ENCODE results near the gene VSIG1. TPM values are rescaled to one million over a fixed set of nuclear protein-coding genes. Genes with fewer than 3 reads are reported as not detected.

Gene VSIG1
- total RNA-seq, 5 donors from 2014 or later (not counting 1 experiment from before 2014, with no cell fraction given) = 24.6 to 34.4 (median 32.7) TPM

DNA sequence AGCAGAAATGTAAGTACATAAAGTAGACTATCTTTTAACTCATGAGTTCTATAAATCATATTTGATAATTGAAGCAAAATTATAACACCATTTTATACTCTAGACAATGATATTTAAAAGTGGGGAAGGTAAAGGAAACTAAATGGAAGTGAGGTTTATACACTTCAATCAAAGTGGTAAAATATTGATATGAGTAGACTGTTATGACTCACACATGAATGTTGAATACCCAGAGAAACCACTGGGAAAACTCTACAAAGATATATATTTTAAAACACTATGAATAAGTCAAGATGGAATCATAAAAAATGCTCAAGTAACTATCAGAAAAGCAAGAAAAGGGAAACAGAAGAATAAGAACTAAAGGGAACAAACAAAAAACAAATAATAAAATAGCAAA, 8.4 kb downstream of the VSIG1 start:
- H3K4me1 Mint-ChIP-seq = peaks cover 0 to 12% (median 9%) of the 10 kb centered on the region in 3 donors
- POLR2A ChIA-PET = no interaction called here
- Histone ChIP-seq H3K4me3 (ENCODE audit: control insufficient read depth in 1 of 2, extremely low read depth in 1 of 2, low read length in 1 of 2) (no peak overlapping the region), H3K27me3 (replicated peaks in 1 of 2; ENCODE audit: control insufficient read depth in 2 of 2, extremely low read depth in 1 of 2, insufficient read depth in 2 of 2, low read length in 1 of 2) (no peaks in the 10 kb centered on the region), H3K9me3 (no peaks in the 10 kb centered on the region), H3K36me3 (ENCODE audit: control insufficient read depth in 2 of 2, extremely low read depth in 1 of 2, insufficient read depth in 1 of 2, low read length in 1 of 2) (no peaks in the 10 kb centered on the region), H3K4me1 (ENCODE audit: control insufficient read depth in 1 of 2, extremely low read depth in 1 of 2, insufficient read depth in 2 of 2, low read length in 2 of 2) (no peaks in the 10 kb centered on the region), H3K27ac (ENCODE audit: low read length) (no peak overlapping the region)
- H3K27ac Mint-ChIP-seq = peak overlapping the region in 1 of 2 donors; percentile 8
- no peak for ATAC-seq (replicated peaks in 1 of 4)
- H3K27me3 Mint-ChIP-seq = peaks cover 0 to 10% of the 10 kb centered on the region in 2 donors
- H3K36me3 Mint-ChIP-seq = peaks cover 4% of the 10 kb centered on the region
- no peaks in the 10 kb centered on the region for H3K9me3 Mint-ChIP-seq
- no peak for DNase-seq
- CTCF ChIA-PET = no interaction called here
- H3K4me3 Mint-ChIP-seq = no peak overlapping the region

DNA sequence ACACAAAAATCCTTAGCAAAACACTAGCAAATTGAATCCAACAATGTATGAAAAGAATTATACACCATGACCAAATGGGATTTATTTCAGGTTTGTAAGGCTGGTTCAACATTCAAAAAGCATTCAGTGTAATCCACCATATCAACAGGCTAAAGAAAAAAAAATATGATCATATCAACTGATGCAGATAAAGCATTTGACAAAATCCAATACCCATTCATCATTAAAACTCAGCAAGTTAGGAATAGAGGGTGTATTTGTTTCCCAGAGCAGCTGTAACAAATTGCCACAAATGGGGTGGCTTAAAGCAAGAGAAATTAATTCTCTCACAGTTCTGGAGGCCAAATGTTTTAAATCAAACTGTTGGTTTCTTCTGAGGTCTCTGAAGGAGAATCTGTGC, 10.7 kb downstream of the VSIG1 start:
- peaks cover 13% of the 10 kb centered on the region for H3K36me3 Mint-ChIP-seq
- H3K9me3 Mint-ChIP-seq = no peaks in the 10 kb centered on the region
- Histone ChIP-seq H3K27ac (ENCODE audit: low read length) (no peak overlapping the region), H3K4me3 (ENCODE audit: control insufficient read depth in 1 of 2, extremely low read depth in 1 of 2, low read length in 1 of 2) (no peak overlapping the region), H3K36me3 (ENCODE audit: control insufficient read depth in 2 of 2, extremely low read depth in 1 of 2, insufficient read depth in 1 of 2, low read length in 1 of 2) (peaks cover 0 to 6% of the 10 kb centered on the region in 2 donors), H3K27me3 (replicated peaks in 1 of 2; ENCODE audit: control insufficient read depth in 2 of 2, extremely low read depth in 1 of 2, insufficient read depth in 2 of 2, low read length in 1 of 2) (no peaks in the 10 kb centered on the region), H3K9me3 (no peaks in the 10 kb centered on the region), H3K4me1 (ENCODE audit: control insufficient read depth in 1 of 2, extremely low read depth in 1 of 2, insufficient read depth in 2 of 2, low read length in 2 of 2) (no peaks in the 10 kb centered on the region)
- H3K27me3 Mint-ChIP-seq = peaks cover 0 to 9% of the 10 kb centered on the region in 2 donors
- ChIA-PET POLR2A (no interaction called here), CTCF (no interaction called here)
- no peak overlapping the region for H3K27ac Mint-ChIP-seq
- peaks cover 0 to 11% (median 7%) of the 10 kb centered on the region in 3 donors for H3K4me1 Mint-ChIP-seq
- no peak for ATAC-seq (replicated peaks in 1 of 4)
- H3K4me3 Mint-ChIP-seq = no peak overlapping the region
- DNase-seq = no peak

DNA sequence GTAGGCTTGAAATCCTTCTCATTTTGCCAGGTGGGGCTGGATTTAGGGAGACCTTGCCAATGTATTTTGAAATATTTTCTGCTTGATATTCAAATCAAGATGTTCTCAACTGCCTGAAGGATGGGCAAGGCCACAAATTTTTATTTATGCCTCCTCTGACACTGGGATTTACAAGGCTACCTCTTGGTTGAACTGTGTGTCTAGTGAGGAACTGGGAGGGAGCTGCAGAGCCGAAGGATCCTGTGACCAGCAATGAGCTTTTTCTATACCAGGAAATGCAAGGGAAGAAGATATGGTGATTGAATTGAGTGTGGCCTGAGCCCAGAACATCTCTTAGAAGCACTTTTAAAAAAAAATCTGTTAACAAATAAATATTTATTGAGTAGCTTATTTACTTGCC, 14.9 kb downstream of the VSIG1 start:
- H3K4me3 ChIP-seq (ENCODE audit: control insufficient read depth in 1 of 2, extremely low read depth in 1 of 2, low read length in 1 of 2) = no peak overlapping the region
- no peaks in the 10 kb centered on the region for H3K27me3 ChIP-seq (replicated peaks in 1 of 2; ENCODE audit: control insufficient read depth in 2 of 2, extremely low read depth in 1 of 2, insufficient read depth in 2 of 2, low read length in 1 of 2)
- peaks cover 0 to 12% of the 10 kb centered on the region in 2 donors for H3K27me3 Mint-ChIP-seq
- WGBS (ENCODE audit: insufficient coverage) = no CpG with 5 or more reads among the region's 1 CpG
- no peak overlapping the region for H3K4me3 Mint-ChIP-seq
- no peak overlapping the region for H3K27ac ChIP-seq (ENCODE audit: low read length)
- H3K9me3 Mint-ChIP-seq = no peaks in the 10 kb centered on the region
- H3K27ac Mint-ChIP-seq = no peak overlapping the region
- H3K36me3 ChIP-seq (ENCODE audit: control insufficient read depth in 2 of 2, extremely low read depth in 1 of 2, insufficient read depth in 1 of 2, low read length in 1 of 2) = peaks cover 0 to 22% of the 10 kb centered on the region in 2 donors
- H3K36me3 Mint-ChIP-seq = peaks cover 17% of the 10 kb centered on the region
- H3K4me1 ChIP-seq (ENCODE audit: control insufficient read depth in 1 of 2, extremely low read depth in 1 of 2, insufficient read depth in 2 of 2, low read length in 2 of 2) = no peaks in the 10 kb centered on the region
- CTCF ChIA-PET = interaction anchor here in 1 of 2 donors (1.0 kb wide), 1 partner anchor 81 kb away, joined by 3 read pairs; no protein-coding TSS in a partner anchor
- ATAC-seq (replicated peaks in 1 of 4) = no peak
- no peaks in the 10 kb centered on the region for H3K9me3 ChIP-seq
- peaks cover 0 to 3% (median 1%) of the 10 kb centered on the region in 3 donors for H3K4me1 Mint-ChIP-seq
- no peak for DNase-seq
- POLR2A ChIA-PET = no interaction called here

DNA sequence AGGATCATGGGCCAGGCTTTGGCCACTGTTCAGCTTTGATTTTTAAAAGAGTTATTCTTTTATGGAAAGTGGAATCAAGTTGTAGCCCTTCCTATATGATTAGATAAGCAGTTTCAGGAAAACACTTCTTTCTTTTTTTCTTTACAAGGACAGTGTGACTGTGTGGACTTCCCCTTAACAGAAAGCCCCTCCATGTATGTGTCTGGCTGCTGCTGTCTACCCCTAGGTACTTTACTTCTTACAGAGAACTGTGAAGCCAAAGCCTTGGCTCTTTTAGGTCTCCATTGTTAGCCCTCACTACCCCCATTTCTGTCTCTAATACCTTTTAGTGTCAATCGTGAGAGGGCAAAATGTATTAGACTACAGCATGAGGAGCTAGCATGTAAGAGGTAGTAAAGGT, 19.1 kb downstream of the VSIG1 start:
- Histone ChIP-seq H3K4me3 (ENCODE audit: control insufficient read depth in 1 of 2, extremely low read depth in 1 of 2, low read length in 1 of 2) (no peak overlapping the region), H3K27ac (ENCODE audit: low read length) (no peak overlapping the region), H3K27me3 (replicated peaks in 1 of 2; ENCODE audit: control insufficient read depth in 2 of 2, extremely low read depth in 1 of 2, insufficient read depth in 2 of 2, low read length in 1 of 2) (no peaks in the 10 kb centered on the region), H3K4me1 (ENCODE audit: control insufficient read depth in 1 of 2, extremely low read depth in 1 of 2, insufficient read depth in 2 of 2, low read length in 2 of 2) (no peaks in the 10 kb centered on the region), H3K36me3 (ENCODE audit: control insufficient read depth in 2 of 2, extremely low read depth in 1 of 2, insufficient read depth in 1 of 2, low read length in 1 of 2) (peaks cover 0 to 16% of the 10 kb centered on the region in 2 donors), H3K9me3 (no peaks in the 10 kb centered on the region)
- no peak for DNase-seq
- POLR2A ChIA-PET = no interaction called here
- peaks cover 0 to 1% (median 0%) of the 10 kb centered on the region in 3 donors for H3K4me1 Mint-ChIP-seq
- H3K36me3 Mint-ChIP-seq = peaks cover 16% of the 10 kb centered on the region
- H3K27ac Mint-ChIP-seq = no peak overlapping the region
- CTCF ChIA-PET = no interaction called here
- no peak for ATAC-seq (replicated peaks in 1 of 4)
- no CpG with 5 or more reads among the region's 1 CpG for WGBS (ENCODE audit: insufficient coverage)
- no peak overlapping the region for H3K4me3 Mint-ChIP-seq
- no peaks in the 10 kb centered on the region for H3K9me3 Mint-ChIP-seq
- H3K27me3 Mint-ChIP-seq = peaks cover 0 to 16% of the 10 kb centered on the region in 2 donors

DNA sequence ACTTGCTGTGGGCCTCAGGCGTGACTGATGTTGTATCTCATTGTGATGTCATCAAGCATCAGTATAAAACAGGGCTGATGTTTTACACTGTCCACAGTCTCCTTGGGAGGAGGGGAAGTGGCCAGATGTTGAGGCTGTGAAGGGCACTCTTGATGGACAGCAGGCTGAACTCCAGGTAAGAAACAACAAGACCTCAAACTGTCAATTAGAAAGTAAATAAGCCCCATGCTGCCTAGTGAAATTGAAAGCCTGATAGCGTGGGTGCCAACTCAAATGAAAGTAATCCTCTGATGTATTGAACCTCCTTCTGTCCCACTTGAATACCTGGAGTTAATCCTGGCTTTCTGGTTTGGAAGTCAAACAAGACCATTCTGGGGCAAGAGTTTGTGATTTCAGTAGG, 19.7 kb downstream of the VSIG1 start:
- peaks cover 13% of the 10 kb centered on the region for H3K36me3 Mint-ChIP-seq
- CTCF ChIA-PET = no interaction called here
- H3K4me1 Mint-ChIP-seq = peaks cover 0 to 2% (median 0%) of the 10 kb centered on the region in 3 donors
- POLR2A ChIA-PET = no interaction called here
- H3K27me3 Mint-ChIP-seq = peaks cover 0 to 18% of the 10 kb centered on the region in 2 donors
- no CpG with 5 or more reads among the region's 2 CpGs for WGBS (ENCODE audit: insufficient coverage)
- no peak overlapping the region for H3K4me3 ChIP-seq (ENCODE audit: control insufficient read depth in 1 of 2, extremely low read depth in 1 of 2, low read length in 1 of 2)
- no peaks in the 10 kb centered on the region for H3K9me3 Mint-ChIP-seq
- no peaks in the 10 kb centered on the region for H3K4me1 ChIP-seq (ENCODE audit: control insufficient read depth in 1 of 2, extremely low read depth in 1 of 2, insufficient read depth in 2 of 2, low read length in 2 of 2)
- peak overlapping the region in 1 of 2 donors; percentile 24 for H3K27ac Mint-ChIP-seq
- H3K27ac ChIP-seq (ENCODE audit: low read length) = no peak overlapping the region
- no peaks in the 10 kb centered on the region for H3K27me3 ChIP-seq (replicated peaks in 1 of 2; ENCODE audit: control insufficient read depth in 2 of 2, extremely low read depth in 1 of 2, insufficient read depth in 2 of 2, low read length in 1 of 2)
- H3K4me3 Mint-ChIP-seq = no peak overlapping the region
- no peaks in the 10 kb centered on the region for H3K9me3 ChIP-seq
- peaks cover 0 to 16% of the 10 kb centered on the region in 2 donors for H3K36me3 ChIP-seq (ENCODE audit: control insufficient read depth in 2 of 2, extremely low read depth in 1 of 2, insufficient read depth in 1 of 2, low read length in 1 of 2)
- no peak for ATAC-seq (replicated peaks in 1 of 4)
- DNase-seq = no peak

DNA sequence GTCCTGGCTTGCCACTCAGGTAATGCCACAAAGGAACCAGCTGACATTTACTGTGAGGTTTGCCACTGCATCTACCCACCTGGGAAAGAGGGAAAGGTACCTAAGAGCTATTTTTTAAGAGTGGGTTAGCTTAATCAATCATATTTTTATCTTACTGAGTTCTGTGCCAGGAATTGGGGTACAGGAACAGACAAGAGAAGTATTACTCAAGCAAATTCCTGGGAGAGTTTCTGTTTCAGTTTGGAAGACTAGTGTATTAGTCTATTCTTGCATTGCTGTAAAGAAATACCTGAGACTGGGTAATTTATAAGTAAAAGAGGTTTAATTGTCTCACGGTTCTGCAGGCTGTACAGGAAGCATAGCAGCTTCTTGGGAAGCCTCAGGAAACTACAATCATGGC, 23.3 kb downstream of the VSIG1 start:
- POLR2A ChIA-PET = no interaction called here
- H3K36me3 Mint-ChIP-seq = peaks cover 6% of the 10 kb centered on the region
- Histone ChIP-seq H3K27ac (ENCODE audit: low read length) (no peak overlapping the region), H3K4me1 (ENCODE audit: control insufficient read depth in 1 of 2, extremely low read depth in 1 of 2, insufficient read depth in 2 of 2, low read length in 2 of 2) (no peaks in the 10 kb centered on the region), H3K9me3 (no peaks in the 10 kb centered on the region), H3K4me3 (ENCODE audit: control insufficient read depth in 1 of 2, extremely low read depth in 1 of 2, low read length in 1 of 2) (no peak overlapping the region), H3K36me3 (ENCODE audit: control insufficient read depth in 2 of 2, extremely low read depth in 1 of 2, insufficient read depth in 1 of 2, low read length in 1 of 2) (peaks cover 0 to 6% of the 10 kb centered on the region in 2 donors), H3K27me3 (replicated peaks in 1 of 2; ENCODE audit: control insufficient read depth in 2 of 2, extremely low read depth in 1 of 2, insufficient read depth in 2 of 2, low read length in 1 of 2) (no peaks in the 10 kb centered on the region)
- H3K4me1 Mint-ChIP-seq = peaks cover 0 to 10% (median 3%) of the 10 kb centered on the region in 3 donors
- DNase-seq (no peak), ATAC-seq (replicated peaks in 1 of 4) (no peak)
- CTCF ChIA-PET = interaction anchor here in 1 of 2 donors (1.3 kb wide), 1 partner anchor 46 kb away, joined by 3 read pairs; no protein-coding TSS in a partner anchor
- no peaks in the 10 kb centered on the region for H3K9me3 Mint-ChIP-seq
- WGBS (ENCODE audit: insufficient coverage) = no CpG with 5 or more reads among the region's 1 CpG
- H3K27ac Mint-ChIP-seq = peak overlapping the region; percentile 16 to 65
- peaks cover 0 to 17% of the 10 kb centered on the region in 2 donors for H3K27me3 Mint-ChIP-seq
- no peak overlapping the region for H3K4me3 Mint-ChIP-seq

DNA sequence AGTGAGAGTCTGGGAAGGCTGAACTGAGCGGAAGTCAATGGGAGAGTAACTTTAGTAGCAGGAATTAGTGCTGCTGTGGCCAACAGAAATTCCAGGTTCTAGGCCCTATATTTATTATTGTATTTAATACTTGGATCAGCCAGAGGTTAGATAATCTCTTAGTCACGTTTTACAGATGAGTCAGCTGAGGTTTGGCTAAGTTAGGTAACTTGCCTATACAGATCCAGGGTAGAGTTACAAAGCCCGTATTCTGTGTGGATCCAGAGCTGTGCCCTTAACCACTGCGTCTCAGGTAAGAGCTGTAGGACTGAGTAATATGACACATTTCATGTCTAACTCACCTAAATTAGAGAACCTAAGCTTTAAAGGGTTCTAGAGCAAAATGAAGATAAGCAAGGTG, 26.0 kb downstream of the VSIG1 start:
- ATAC-seq (replicated peaks in 1 of 4) = no peak
- H3K36me3 Mint-ChIP-seq = peaks cover 18% of the 10 kb centered on the region

More for the DNA sequence above, 26.0 kb downstream of the VSIG1 start:
- H3K27ac ChIP-seq (ENCODE audit: low read length) = no peak overlapping the region
- Mint-ChIP-seq H3K9me3 (no peaks in the 10 kb centered on the region), H3K27me3 (peaks cover 0 to 29% of the 10 kb centered on the region in 2 donors), H3K27ac (no peak overlapping the region), H3K4me3 (no peak overlapping the region), H3K4me1 (peaks cover 0 to 10% (median 3%) of the 10 kb centered on the region in 3 donors)
- CTCF ChIA-PET = interaction anchor here (0.9 to 1.6 kb wide), 5 partner anchors 50 to 408 kb away, joined by 3 to 6 read pairs (median 5); no protein-coding TSS in a partner anchor
- peaks cover 0 to 22% of the 10 kb centered on the region in 2 donors for H3K36me3 ChIP-seq (ENCODE audit: control insufficient read depth in 2 of 2, extremely low read depth in 1 of 2, insufficient read depth in 1 of 2, low read length in 1 of 2)
- no peak for DNase-seq
- no CpG with 5 or more reads among the region's 4 CpGs for WGBS (ENCODE audit: insufficient coverage)
- H3K9me3 ChIP-seq = no peaks in the 10 kb centered on the region
- no peak overlapping the region for H3K4me3 ChIP-seq (ENCODE audit: control insufficient read depth in 1 of 2, extremely low read depth in 1 of 2, low read length in 1 of 2)
- no peaks in the 10 kb centered on the region for H3K4me1 ChIP-seq (ENCODE audit: control insufficient read depth in 1 of 2, extremely low read depth in 1 of 2, insufficient read depth in 2 of 2, low read length in 2 of 2)
- no peaks in the 10 kb centered on the region for H3K27me3 ChIP-seq (replicated peaks in 1 of 2; ENCODE audit: control insufficient read depth in 2 of 2, extremely low read depth in 1 of 2, insufficient read depth in 2 of 2, low read length in 1 of 2)
- POLR2A ChIA-PET = interaction anchor here in 1 of 2 donors (0.7 kb wide), 1 partner anchor 69 kb away, joined by 3 read pairs; no protein-coding TSS in a partner anchor
